LNCAP (cell line): ENCODE results near the gene GLIS1.

Experiments used
- CTCF ChIP-seq: fragments of 450-650 bp; IDR thresholded peaks from 2 replicates; pipeline ENCODE4 v1.5.1; 2017; ENCODE audit warnings: mild to moderate bottlenecking

GLIS1 gene

GRCh38 chr1:53542551-53542950 lies 196.4 kb downstream of the GLIS1 start:
- no peak for TF ChIP-seq CTCF

GRCh38 chr1:53541761-53542550 lies 197.0 kb downstream of the GLIS1 start:
- TF ChIP-seq CTCF = no peak

DNA sequence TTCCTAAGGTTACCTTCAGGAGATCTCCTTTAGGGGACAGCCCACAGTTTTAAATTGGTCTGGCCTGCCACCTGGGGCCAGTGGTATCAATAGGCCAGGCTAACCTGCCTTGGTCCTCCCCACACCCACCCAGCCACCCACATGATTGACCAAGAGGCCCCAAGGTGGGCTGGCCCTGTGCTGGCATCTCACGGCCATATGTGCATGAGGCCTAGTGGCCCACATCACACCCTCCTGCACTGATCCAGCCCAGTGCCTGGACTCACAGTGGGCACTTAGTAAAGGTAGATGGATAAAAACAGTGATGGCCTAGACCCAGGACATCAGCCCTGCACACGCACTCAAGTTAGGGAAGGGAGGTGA lies 197.7 kb downstream of the GLIS1 start:
- TF ChIP-seq CTCF = no peak

GRCh38 chr1:53540604-53541262 lies 198.2 kb downstream of the GLIS1 start:
- TF ChIP-seq CTCF = no peak

- no peak for TF ChIP-seq CTCF
Observed at GRCh38 chr1:53539711-53540603, 199.0 kb downstream of the GLIS1 start.

DNA sequence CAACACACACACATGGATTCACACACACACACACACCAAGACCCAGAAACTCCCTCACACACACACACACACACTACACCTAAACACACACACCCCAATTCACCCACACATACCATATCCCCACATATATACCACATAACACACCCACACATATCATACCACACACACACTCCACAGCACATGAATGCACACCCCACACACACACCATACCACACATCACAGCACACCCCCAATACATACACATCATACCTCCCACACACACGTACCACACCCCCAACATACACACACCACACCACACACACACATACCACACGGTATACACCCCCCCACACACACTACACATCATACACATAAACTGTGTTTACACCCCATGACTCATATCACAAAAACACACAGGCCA lies 199.7 kb downstream of the GLIS1 start:
- no peak for TF ChIP-seq CTCF

- TF ChIP-seq CTCF = no peak
Observed at GRCh38 chr1:53536606-53537005, 202.4 kb downstream of the GLIS1 start.
